ENCODE measurements around the gene KEAP1.

The KEAP1 gene

GRCh38 chr19:10523135-10523636 is 20.0 kb upstream of the KEAP1 start:
- no peak for DNase-seq

GRCh38 chr19:10521461-10522171 is 18.5 kb upstream of the KEAP1 start:
- DNase-seq = no peak

GRCh38 chr19:10520652-10521318 is 17.6 kb upstream of the KEAP1 start:
- no peak for DNase-seq

GRCh38 chr19:10519421-10519820 is 16.3 kb upstream of the KEAP1 start:
- no peak for DNase-seq

GRCh38 chr19:10518444-10519361 is 15.5 kb upstream of the KEAP1 start:
- DNase-seq = no peak

GRCh38 chr19:10517760-10518443 is 14.7 kb upstream of the KEAP1 start:
- no peak for DNase-seq

GRCh38 chr19:10517361-10517759 is 14.2 kb upstream of the KEAP1 start, which contains the start of gene S1PR5:
TSS of gene S1PR5 (minus strand) at chr19:10517447. CDS start at chr19:10515011, 2,436 bp downstream.
- no peak for DNase-seq

GRCh38 chr19:10516671-10517286 is 13.6 kb upstream of the KEAP1 start:
- no peak for DNase-seq

- no peak for DNase-seq
Observed at GRCh38 chr19:10516064-10516385, 12.9 kb upstream of the KEAP1 start.

GRCh38 chr19:10514211-10515145 is 11.3 kb upstream of the KEAP1 start:
- peak in 2 of 6 experiments; percentile 23 to 33 for DNase-seq

- DNase-seq = no peak
Observed at GRCh38 chr19:10513223-10513622, 10.1 kb upstream of the KEAP1 start.

- peak in 5 of 6 experiments; percentile 21 to 59 (median 54) for DNase-seq
Observed at GRCh38 chr19:10510301-10510802, 7.2 kb upstream of the KEAP1 start.

GRCh38 chr19:10508707-10509106 is 5.6 kb upstream of the KEAP1 start:
- DNase-seq = no peak

GRCh38 chr19:10508036-10508435 is 4.9 kb upstream of the KEAP1 start:
- no peak for DNase-seq

GRCh38 chr19:10505583-10506229 is 2.5 kb upstream of the KEAP1 start:
- DNase-seq = peak; percentile 52 to 80 (median 66)

- DNase-seq = peak; percentile 65 to 80 (median 72)
Observed at GRCh38 chr19:10502524-10503001, 593 bp downstream of the KEAP1 start.

GRCh38 chr19:10501971-10502523 is 1.1 kb downstream of the KEAP1 start:
- DNase-seq = no peak

- no peak for DNase-seq
Observed at GRCh38 chr19:10500247-10500592, 2.9 kb downstream of the KEAP1 start.

- DNase-seq = no peak
Observed at GRCh38 chr19:10499550-10500246, 3.5 kb downstream of the KEAP1 start.
